ENCODE data around the gene EFEMP1.

The EFEMP1 gene

DNA sequence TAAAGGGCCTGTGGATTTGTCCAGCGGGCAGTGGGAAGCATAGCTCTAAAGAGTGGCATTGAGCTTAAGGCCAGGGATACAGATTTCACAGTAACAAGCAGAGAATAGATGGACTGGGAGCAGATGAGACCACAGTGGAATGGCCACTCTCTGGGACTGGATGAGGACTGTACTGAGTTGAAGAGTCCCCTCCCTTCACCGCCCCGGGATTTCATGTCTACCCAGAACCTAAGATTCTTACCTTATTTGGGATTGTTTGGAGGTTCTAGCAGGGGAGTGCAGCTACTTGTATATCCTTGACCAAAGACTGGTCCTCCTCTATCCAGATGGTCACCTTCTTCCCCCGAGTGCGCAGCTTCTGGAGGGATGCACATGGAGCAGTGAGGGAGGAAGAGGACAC, 28.0 kb upstream of the EFEMP1 start:
- Histone ChIP-seq H3K79me2 (ENCODE audit: insufficient read depth, low read length) (no peaks in the 10 kb centered on the region), H2AFZ (ENCODE audit: low read depth, low read length) (no peak overlapping the region), H3K9ac (ENCODE audit: low read depth, low read length) (no peak overlapping the region), H3K9me3 (ENCODE audit: insufficient read depth, low read length, severe bottlenecking) (no peaks in the 10 kb centered on the region), H3K4me1 (ENCODE audit: insufficient read depth, low read length) (0 out of 2 replicates have a peak, but pooled peaks cover under 1% of the 10 kb centered on the region), H3K4me2 (ENCODE audit: insufficient read depth, low read length) (no peak overlapping the region), H4K20me1 (ENCODE audit: insufficient read depth, low read length) (no peaks in the 10 kb centered on the region), H3K36me3 (ENCODE audit: insufficient read depth, low read length) (no peaks in the 10 kb centered on the region), H3K4me3 (ENCODE audit: low read depth in 1 of 2, low read length in 2 of 2) (no peak overlapping the region), H3K27ac (ENCODE audit: low read length) (no peak overlapping the region), H3K27me3 (ENCODE audit: insufficient read depth, low read length, poor library complexity) (no peaks in the 10 kb centered on the region)
- DNase-seq: no peak
- TF ChIP-seq EZH2 (IDR thresholded peaks at IDR 0.05; ENCODE audit: borderline replicate concordance, low read depth, low read length, severe bottlenecking): no peak
- TF ChIP-seq, protein P1, sequence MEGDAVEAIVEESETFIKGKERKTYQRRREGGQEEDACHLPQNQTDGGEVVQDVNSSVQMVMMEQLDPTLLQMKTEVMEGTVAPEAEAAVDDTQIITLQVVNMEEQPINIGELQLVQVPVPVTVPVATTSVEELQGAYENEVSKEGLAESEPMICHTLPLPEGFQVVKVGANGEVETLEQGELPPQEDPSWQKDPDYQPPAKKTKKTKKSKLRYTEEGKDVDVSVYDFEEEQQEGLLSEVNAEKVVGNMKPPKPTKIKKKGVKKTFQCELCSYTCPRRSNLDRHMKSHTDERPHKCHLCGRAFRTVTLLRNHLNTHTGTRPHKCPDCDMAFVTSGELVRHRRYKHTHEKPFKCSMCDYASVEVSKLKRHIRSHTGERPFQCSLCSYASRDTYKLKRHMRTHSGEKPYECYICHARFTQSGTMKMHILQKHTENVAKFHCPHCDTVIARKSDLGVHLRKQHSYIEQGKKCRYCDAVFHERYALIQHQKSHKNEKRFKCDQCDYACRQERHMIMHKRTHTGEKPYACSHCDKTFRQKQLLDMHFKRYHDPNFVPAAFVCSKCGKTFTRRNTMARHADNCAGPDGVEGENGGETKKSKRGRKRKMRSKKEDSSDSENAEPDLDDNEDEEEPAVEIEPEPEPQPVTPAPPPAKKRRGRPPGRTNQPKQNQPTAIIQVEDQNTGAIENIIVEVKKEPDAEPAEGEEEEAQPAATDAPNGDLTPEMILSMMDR (IDR thresholded peaks at IDR 0.05; ENCODE audit: borderline replicate concordance, extremely low read depth, low read length, poor library complexity, severe bottlenecking): no peak
- ATAC-seq (ENCODE audit: insufficient read depth, low read depth): no peak

GRCh38 chr2:55949613-55950012, 26.0 kb upstream of the EFEMP1 start:
- H3K36me3 ChIP-seq (ENCODE audit: insufficient read depth, low read length): no peaks in the 10 kb centered on the region
- H4K20me1 ChIP-seq (ENCODE audit: insufficient read depth, low read length): no peaks in the 10 kb centered on the region
- H2AFZ ChIP-seq (ENCODE audit: low read depth, low read length): no peak overlapping the region
- H3K79me2 ChIP-seq (ENCODE audit: insufficient read depth, low read length): no peaks in the 10 kb centered on the region
- H3K27ac ChIP-seq (ENCODE audit: low read length): no peak overlapping the region
- no peaks in the 10 kb centered on the region for H3K9me3 ChIP-seq (ENCODE audit: insufficient read depth, low read length, severe bottlenecking)
- no peak for DNase-seq
- ATAC-seq (ENCODE audit: insufficient read depth, low read depth): peak; percentile 58; the same call in 1 of the 3 replicates
- no peak overlapping the region for H3K4me3 ChIP-seq (ENCODE audit: low read depth in 1 of 2, low read length in 2 of 2)
- no peak for TF ChIP-seq EZH2 (IDR thresholded peaks at IDR 0.05; ENCODE audit: borderline replicate concordance, low read depth, low read length, severe bottlenecking)
- TF ChIP-seq, protein P1 (IDR thresholded peaks at IDR 0.05; ENCODE audit: borderline replicate concordance, extremely low read depth, low read length, poor library complexity, severe bottlenecking): no peak
- no peaks in the 10 kb centered on the region for H3K27me3 ChIP-seq (ENCODE audit: insufficient read depth, low read length, poor library complexity)
- no peak overlapping the region for H3K9ac ChIP-seq (ENCODE audit: low read depth, low read length)
- H3K4me2 ChIP-seq (ENCODE audit: insufficient read depth, low read length): no peak overlapping the region
- H3K4me1 ChIP-seq (ENCODE audit: insufficient read depth, low read length): no peaks in the 10 kb centered on the region

- Histone ChIP-seq H3K27me3 (ENCODE audit: insufficient read depth, low read length, poor library complexity) (no peaks in the 10 kb centered on the region), H3K4me2 (ENCODE audit: insufficient read depth, low read length) (no peak overlapping the region), H3K36me3 (ENCODE audit: insufficient read depth, low read length) (no peaks in the 10 kb centered on the region), H3K9me3 (ENCODE audit: insufficient read depth, low read length, severe bottlenecking) (no peaks in the 10 kb centered on the region), H2AFZ (ENCODE audit: low read depth, low read length) (no peak overlapping the region), H3K79me2 (ENCODE audit: insufficient read depth, low read length) (no peaks in the 10 kb centered on the region), H3K4me1 (ENCODE audit: insufficient read depth, low read length) (no peaks in the 10 kb centered on the region), H3K9ac (ENCODE audit: low read depth, low read length) (no peak overlapping the region), H3K27ac (ENCODE audit: low read length) (no peak overlapping the region), H3K4me3 (ENCODE audit: low read depth in 1 of 2, low read length in 2 of 2) (no peak overlapping the region), H4K20me1 (ENCODE audit: insufficient read depth, low read length) (no peaks in the 10 kb centered on the region)
- ATAC-seq (ENCODE audit: insufficient read depth, low read depth) (peak; percentile 39; the same call in 1 of the 3 replicates), DNase-seq (no peak)
- no peak for TF ChIP-seq EZH2 (IDR thresholded peaks at IDR 0.05; ENCODE audit: borderline replicate concordance, low read depth, low read length, severe bottlenecking)
- TF ChIP-seq, protein P1 (IDR thresholded peaks at IDR 0.05; ENCODE audit: borderline replicate concordance, extremely low read depth, low read length, poor library complexity, severe bottlenecking): no peak
Observed at GRCh38 chr2:55949211-55949610, 25.6 kb upstream of the EFEMP1 start.

Data from DND-41 (cell line).